Spleen (tissue), 11 donors: ENCODE data around the gene ZMPSTE24. TPM values are rescaled to one million over a fixed set of nuclear protein-coding genes. Genes with fewer than 3 reads are reported as not detected.

ENCODE experiments used
- DNase-seq: peaks from one replicate; pipeline ENCODE4 v3.0.0-alpha.2; 2020
- H3K27ac ChIP-seq, 8 donors: fragments of 200-600 bp; sonication (generic) in 7 of 8; 1 replicate in 4 of 8; 2 replicates in 4 of 8; pipeline versions ENCODE4 v1.5.0 to v1.8.0; 2016 to 2021; ENCODE audit warnings: inconsistent platforms in 4 of 8, mild to moderate bottlenecking in 4 of 8, moderate library complexity in 1 of 8
- H3K27me3 ChIP-seq, 7 donors: fragments of 200-600 bp; sonication (generic) in 6 of 7; replicated peaks in 1 of 7; 1 replicate in 4 of 7; 2 replicates in 3 of 7; pipeline versions ENCODE4 v1.5.0 to v1.8.0; 2016 to 2021; ENCODE audit warnings: inconsistent platforms in 3 of 7, mild to moderate bottlenecking in 1 of 7
- H3K36me3 ChIP-seq, 6 donors: fragments of 200-600 bp; sonication (generic) in 5 of 6; 1 replicate in 4 of 6; 2 replicates in 2 of 6; pipeline versions ENCODE4 v1.5.0 to v1.8.0; 2016 to 2021; ENCODE audit warnings: inconsistent platforms in 2 of 6
- H3K4me1 ChIP-seq, 6 donors: fragments of 200-600 bp; sonication (generic) in 5 of 6; 1 replicate in 3 of 6; 2 replicates in 3 of 6; pipeline versions ENCODE4 v1.5.0 to v1.8.0; 2016 to 2021; ENCODE audit warnings: inconsistent platforms in 3 of 6
- H3K4me3 ChIP-seq, 8 donors: fragments of 200-600 bp; sonication (generic) in 7 of 8; 1 replicate in 4 of 8; 2 replicates in 4 of 8; pipeline versions ENCODE4 v1.5.0 to v1.8.0; 2016 to 2021; ENCODE audit warnings: inconsistent platforms in 4 of 8, mild to moderate bottlenecking in 4 of 8, moderate library complexity in 2 of 8
- H3K9me3 ChIP-seq, 8 donors: fragments of 200-600 bp; sonication (generic) in 7 of 8; 1 replicate in 4 of 8; 2 replicates in 4 of 8; pipeline versions ENCODE4 v1.5.0 to v1.8.0; 2016 to 2021; ENCODE audit warnings: inconsistent platforms in 4 of 8
- POLR2A ChIP-seq, 3 donors: fragments of 450-650 bp; IDR thresholded peaks; one replicate each; pipeline ENCODE4 v1.5.1; 2017; ENCODE audit warnings: antibody characterized with exemption in 3 of 3, mild to moderate bottlenecking in 1 of 3
- POLR2AphosphoS5 ChIP-seq, 3 donors: sonication (generic); formaldehyde crosslinking; IDR thresholded peaks; one replicate each; pipeline ENCODE4 v1.5.1; 2017; ENCODE audit warnings: antibody characterized with exemption in 3 of 3
- WGBS, 5 donors: extraction: QIAGEN DNeasy Blood & Tissue Kit in 3 of 5; methylation state at CpG; one replicate each; pipeline versions ENCODE4 v1.1.5 to v1.1.7; 2013 to 2018; 5-methylcytosine and 5-hydroxymethylcytosine counted together
- intact Hi-C: fragments of 100-400 bp; cut with DNase I; formaldehyde crosslinking; loops from one replicate; pipeline ENCODE4 v1.15.0; 2023; ENCODE audit warnings: low total_unique reads
- polyA plus RNA-seq, 3 donors: library from polyadenylated mRNA; stranded (reverse); fragments of 200-250 nt; gene quantifications; one replicate each; pipeline ENCODE4 v1.2.1, GENCODE V29; 2013
- total RNA-seq, 7 donors: library from RNA; depleted of rRNA in 3 of 7; stranded (reverse); fragments of >200 nt in 3 of 7; fragmentation: NEBNext Ultra II Directional in 4 of 7; extraction: Animal tissue kit (Norgen Biotek cat#: 25700) in 4 of 7; gene quantifications; one replicate each; pipeline versions ENCODE4 v1.1.0 to v1.2.1, GENCODE V29; 2016 to 2021
- TF ChIP-seq, protein P1 (sequence below), 11 experiments: fragments of 200-600 bp in 7 of 11; fragments of 450-650 bp in 4 of 11; sonication (generic) in 4 of 11; IDR thresholded peaks in 8 of 11; conservative IDR thresholded peaks in 3 of 11; 1 replicate in 7 of 11; 2 replicates in 4 of 11; pipeline versions ENCODE4 v1.4.0 to v1.8.0; 2016 to 2021; ENCODE audit warnings: antibody characterized with exemption in 11 of 11, inconsistent platforms in 4 of 11, mild to moderate bottlenecking in 1 of 11
- donor health status: healthy with polysubstance abuse.
- donor health status: DM: no; HTN: no; CAD: no; lungs with moderate emphysema.
- donor health status: DM: no; HTN: no; CAD: no.
- donor health status: Bipolar disorder and iron deficiency.
- donor health status: healthy.
- donor health status: DM: no; HTN: no; CAD: no.
- donor health status: DM: yes; HTN: yes; CAD: no.

Gene ZMPSTE24
- total and polyA plus RNA-seq, 10 donors: 7.9 to 33.3 (median 23.9) TPM

DNA sequence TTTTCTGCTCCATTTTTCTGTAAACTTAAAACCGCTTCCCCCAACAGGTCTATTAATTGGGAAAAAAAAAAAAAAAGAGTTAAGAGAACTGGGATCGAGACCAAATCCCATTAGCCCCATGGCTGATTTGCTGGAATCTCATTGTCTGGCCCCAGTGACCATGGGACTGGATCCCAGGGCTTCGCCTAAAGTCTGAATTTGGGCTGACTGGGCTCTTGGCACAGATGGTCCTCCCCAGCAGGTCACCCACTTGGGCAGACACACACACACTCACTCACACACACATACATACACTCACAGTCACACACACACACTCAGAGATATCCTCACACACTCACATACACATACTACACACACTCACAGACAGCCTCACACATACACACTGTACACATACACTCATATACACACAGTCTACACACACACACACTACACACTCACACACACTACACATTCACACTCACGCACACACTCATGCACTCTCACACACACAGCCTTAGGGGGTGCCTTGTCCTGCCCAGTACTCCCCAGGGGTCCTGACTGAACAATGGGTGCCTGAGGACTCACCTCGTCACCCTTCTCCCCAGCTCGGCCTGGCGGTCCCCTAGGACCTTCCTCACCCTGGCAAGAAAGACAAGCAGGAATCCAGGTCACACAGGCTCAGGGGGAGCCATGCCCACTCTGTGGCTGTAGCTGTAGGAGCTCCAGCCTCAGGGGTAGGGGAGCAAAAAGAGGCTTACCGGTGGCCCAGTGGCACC lies 51.5 kb downstream of the ZMPSTE24 start:
- no peak for DNase-seq
- no peak overlapping the region for H3K4me3 ChIP-seq
- no peaks in the 10 kb centered on the region for H3K27me3 ChIP-seq
- H3K36me3 ChIP-seq: no peaks in the 10 kb centered on the region
- H3K4me1 ChIP-seq: peaks cover 18 to 30% (median 28%) of the 10 kb centered on the region in 6 donors
- 80 to 90% (median 84%) methylated on average over 8 of the region's 8 CpGs for WGBS, 5 donors
- intact Hi-C loops: no loop called here
- TF ChIP-seq, protein P1, sequence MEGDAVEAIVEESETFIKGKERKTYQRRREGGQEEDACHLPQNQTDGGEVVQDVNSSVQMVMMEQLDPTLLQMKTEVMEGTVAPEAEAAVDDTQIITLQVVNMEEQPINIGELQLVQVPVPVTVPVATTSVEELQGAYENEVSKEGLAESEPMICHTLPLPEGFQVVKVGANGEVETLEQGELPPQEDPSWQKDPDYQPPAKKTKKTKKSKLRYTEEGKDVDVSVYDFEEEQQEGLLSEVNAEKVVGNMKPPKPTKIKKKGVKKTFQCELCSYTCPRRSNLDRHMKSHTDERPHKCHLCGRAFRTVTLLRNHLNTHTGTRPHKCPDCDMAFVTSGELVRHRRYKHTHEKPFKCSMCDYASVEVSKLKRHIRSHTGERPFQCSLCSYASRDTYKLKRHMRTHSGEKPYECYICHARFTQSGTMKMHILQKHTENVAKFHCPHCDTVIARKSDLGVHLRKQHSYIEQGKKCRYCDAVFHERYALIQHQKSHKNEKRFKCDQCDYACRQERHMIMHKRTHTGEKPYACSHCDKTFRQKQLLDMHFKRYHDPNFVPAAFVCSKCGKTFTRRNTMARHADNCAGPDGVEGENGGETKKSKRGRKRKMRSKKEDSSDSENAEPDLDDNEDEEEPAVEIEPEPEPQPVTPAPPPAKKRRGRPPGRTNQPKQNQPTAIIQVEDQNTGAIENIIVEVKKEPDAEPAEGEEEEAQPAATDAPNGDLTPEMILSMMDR (IDR thresholded peaks at IDR 0.05 in 8 of 11, conservative IDR thresholded peaks at IDR 0.05 in 3 of 11): no peak
- TF ChIP-seq POLR2AphosphoS5 (IDR thresholded peaks at IDR 0.05): no peak
- TF ChIP-seq POLR2A (IDR thresholded peaks at IDR 0.05): no peak
- H3K27ac ChIP-seq: no peak overlapping the region
- no peaks in the 10 kb centered on the region for H3K9me3 ChIP-seq

DNA sequence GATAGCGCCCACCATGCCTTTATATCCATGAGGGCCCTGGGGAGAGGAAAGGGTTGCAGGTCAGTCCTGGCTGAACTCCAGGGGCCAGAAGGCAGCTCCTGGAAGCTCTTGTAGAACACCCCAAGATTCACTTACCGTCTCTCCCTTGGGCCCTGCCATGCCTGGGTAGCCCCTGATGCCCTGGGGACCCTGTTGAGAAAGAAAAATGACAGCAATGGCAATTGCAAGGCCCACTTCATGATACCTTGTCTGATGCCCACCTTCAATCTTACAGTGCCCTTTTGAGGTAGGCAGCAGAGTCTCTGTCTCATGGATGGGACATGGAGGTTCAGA lies 52.1 kb downstream of the ZMPSTE24 start:
- Histone ChIP-seq H3K4me1 (peaks cover 24 to 36% (median 33%) of the 10 kb centered on the region in 6 donors), H3K4me3 (no peak overlapping the region), H3K36me3 (no peaks in the 10 kb centered on the region), H3K27me3 (no peaks in the 10 kb centered on the region), H3K9me3 (no peaks in the 10 kb centered on the region), H3K27ac (no peak overlapping the region)
- DNase-seq: no peak
- 71 to 100% (median 90%) methylated on average over 1 to 2 of the region's 2 CpGs for WGBS, 5 donors
- intact Hi-C loops: no loop called here
- TF ChIP-seq, protein P1 (IDR thresholded peaks at IDR 0.05 in 8 of 11, conservative IDR thresholded peaks at IDR 0.05 in 3 of 11): no peak
- TF ChIP-seq POLR2A (IDR thresholded peaks at IDR 0.05) (no peak), POLR2AphosphoS5 (IDR thresholded peaks at IDR 0.05) (no peak)

DNA sequence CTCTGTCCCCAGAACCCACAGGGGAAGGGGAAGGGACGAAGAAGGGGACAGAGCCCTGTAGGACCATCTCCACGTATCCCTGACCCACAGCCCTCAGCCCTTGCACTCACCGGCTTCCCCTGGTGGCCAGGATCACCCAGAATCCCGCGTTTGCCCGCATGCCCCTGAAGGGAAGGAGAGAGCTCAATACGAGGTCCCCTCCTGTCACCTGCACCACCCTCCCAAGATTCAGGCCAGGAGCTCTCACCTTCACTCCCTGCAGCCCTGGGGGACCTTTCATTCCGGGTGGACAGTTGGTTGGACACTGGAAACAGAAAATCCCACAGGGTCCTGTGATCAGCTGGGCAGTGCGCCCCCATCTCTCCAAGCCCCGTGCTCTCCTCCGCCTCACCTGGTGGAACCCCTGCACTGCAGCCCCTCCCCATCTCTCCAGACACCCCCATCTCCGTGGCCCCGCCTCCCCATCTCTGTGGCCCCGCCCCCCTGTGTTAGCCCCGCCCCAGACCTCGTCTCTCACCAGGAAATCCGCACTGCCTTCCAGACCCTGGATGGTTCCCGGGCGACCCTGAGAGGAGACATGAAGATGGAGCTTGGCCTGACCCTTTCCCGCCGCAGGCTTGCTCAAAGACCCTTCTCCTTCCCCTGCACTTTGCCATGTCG lies 53.1 kb downstream of the ZMPSTE24 start:
- peaks cover 30 to 46% (median 42%) of the 10 kb centered on the region in 6 donors for H3K4me1 ChIP-seq

More for the DNA sequence above, 53.1 kb downstream of the ZMPSTE24 start:
- Histone ChIP-seq H3K36me3 (no peaks in the 10 kb centered on the region), H3K27me3 (peaks cover 0 to 8% (median 6%) of the 10 kb centered on the region in 7 donors), H3K9me3 (no peaks in the 10 kb centered on the region), H3K27ac (no peak overlapping the region), H3K4me3 (no peak overlapping the region)
- intact Hi-C loops: no loop called here
- WGBS, 5 donors: 88 to 93% (median 89%) methylated on average over 19 to 22 of the region's 22 CpGs
- TF ChIP-seq, protein P1 (IDR thresholded peaks at IDR 0.05 in 8 of 11, conservative IDR thresholded peaks at IDR 0.05 in 3 of 11): no peak
- TF ChIP-seq POLR2A (IDR thresholded peaks at IDR 0.05): no peak
- no peak for TF ChIP-seq POLR2AphosphoS5 (IDR thresholded peaks at IDR 0.05)
- DNase-seq: no peak
